ENCODE data around the gene TFR2. TPM values are rescaled to one million over a fixed set of nuclear protein-coding genes. Genes with fewer than 3 reads are reported as not detected.

Gene TFR2
- total and polyA plus RNA-seq, 12 donors: 0.20 to 0.58 (median 0.49) TPM; not detected in 7

DNA sequence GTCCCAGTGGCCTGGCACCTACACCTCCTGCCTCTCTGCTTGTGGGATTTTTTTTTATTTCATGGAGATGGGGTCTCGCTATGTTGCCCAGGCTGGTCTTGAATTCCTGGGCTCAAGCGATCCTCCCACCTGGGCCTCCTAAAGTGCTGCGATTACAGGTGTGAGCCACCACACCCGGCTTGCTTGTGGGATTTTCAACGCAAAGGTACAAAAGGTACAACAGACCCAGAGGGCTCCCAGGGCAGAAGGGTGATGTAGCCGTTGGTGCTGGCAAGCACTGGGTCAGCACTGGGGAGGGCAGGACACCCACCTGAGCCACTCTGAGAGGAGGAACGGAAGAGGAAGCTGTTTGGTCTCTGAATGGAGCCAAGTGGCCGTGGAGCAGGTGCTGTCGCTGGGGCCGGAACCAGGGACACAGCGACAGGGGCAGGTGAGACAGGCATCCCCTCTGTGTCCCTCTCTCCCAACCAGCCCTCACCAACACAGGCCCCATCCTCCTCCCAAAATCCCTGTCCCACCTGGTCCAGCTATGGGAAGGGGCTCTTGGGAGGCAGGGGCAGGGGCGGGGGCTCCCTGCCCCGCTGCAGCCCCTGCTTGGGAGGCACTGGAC is 64.9 kb downstream of the TFR2 start:
- intact Hi-C loops (cut with DNase I): no loop called here
- TF ChIP-seq, protein P1, sequence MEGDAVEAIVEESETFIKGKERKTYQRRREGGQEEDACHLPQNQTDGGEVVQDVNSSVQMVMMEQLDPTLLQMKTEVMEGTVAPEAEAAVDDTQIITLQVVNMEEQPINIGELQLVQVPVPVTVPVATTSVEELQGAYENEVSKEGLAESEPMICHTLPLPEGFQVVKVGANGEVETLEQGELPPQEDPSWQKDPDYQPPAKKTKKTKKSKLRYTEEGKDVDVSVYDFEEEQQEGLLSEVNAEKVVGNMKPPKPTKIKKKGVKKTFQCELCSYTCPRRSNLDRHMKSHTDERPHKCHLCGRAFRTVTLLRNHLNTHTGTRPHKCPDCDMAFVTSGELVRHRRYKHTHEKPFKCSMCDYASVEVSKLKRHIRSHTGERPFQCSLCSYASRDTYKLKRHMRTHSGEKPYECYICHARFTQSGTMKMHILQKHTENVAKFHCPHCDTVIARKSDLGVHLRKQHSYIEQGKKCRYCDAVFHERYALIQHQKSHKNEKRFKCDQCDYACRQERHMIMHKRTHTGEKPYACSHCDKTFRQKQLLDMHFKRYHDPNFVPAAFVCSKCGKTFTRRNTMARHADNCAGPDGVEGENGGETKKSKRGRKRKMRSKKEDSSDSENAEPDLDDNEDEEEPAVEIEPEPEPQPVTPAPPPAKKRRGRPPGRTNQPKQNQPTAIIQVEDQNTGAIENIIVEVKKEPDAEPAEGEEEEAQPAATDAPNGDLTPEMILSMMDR (IDR thresholded peaks at IDR 0.05): no peak

DNA sequence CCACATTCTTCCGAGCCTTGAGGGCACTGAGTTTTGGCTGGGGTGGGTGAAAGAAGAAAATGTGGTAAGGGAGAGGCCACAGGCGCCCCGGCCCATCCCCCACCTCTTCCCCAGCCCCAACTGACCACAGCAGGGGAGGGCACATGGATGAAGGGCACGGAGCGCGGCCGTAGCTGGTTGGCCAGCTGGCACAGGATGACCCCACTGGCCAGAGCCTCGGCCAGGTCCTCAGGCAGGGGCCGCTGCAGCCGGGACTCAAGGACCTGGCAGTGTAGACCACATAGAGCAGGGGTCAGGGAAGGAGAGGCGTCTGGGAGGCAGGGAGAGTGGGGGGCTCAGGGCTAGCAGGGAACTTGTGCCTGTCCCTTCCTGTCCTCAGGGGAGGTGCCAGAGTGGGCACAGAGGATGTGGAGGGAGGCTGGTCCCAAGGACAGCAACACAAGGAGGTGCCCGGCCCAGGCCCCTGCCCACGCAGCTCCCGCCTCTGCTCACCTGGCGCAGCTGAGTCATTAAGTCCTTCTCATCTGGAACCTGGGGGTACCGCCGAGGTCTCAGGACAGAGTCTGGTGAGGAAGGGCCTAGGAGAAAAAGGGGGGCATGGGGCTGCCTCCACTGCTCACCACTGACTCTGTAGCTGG is 65.5 kb downstream of the TFR2 start:
- DNase-seq: no peak
- H3K4me3 ChIP-seq: no peak overlapping the region
- peaks cover 4 to 81% (median 65%) of the 10 kb centered on the region in 9 donors for H3K36me3 ChIP-seq
- H3K9me3 ChIP-seq: no peaks in the 10 kb centered on the region
- TF ChIP-seq, protein P1 (IDR thresholded peaks at IDR 0.05): no peak
- 91% methylated on average over 17 of the region's 17 CpGs for WGBS, 2 donors
- ATAC-seq: no peak
- intact Hi-C loops (cut with DNase I): no loop called here
- H3K27me3 ChIP-seq: peaks cover 0 to 4% (median 0%) of the 10 kb centered on the region in 7 donors
- H3K27ac ChIP-seq: no peak overlapping the region
- H3K4me1 ChIP-seq: peaks cover 0 to 3% (median 0%) of the 10 kb centered on the region in 9 donors

More for the DNA sequence above, 64.9 kb downstream of the TFR2 start:
- Histone ChIP-seq H3K36me3 (peaks cover 4 to 87% (median 71%) of the 10 kb centered on the region in 9 donors), H3K4me1 (no peaks in the 10 kb centered on the region), H3K27me3 (no peaks in the 10 kb centered on the region), H3K27ac (no peak overlapping the region), H3K4me3 (no peak overlapping the region), H3K9me3 (no peaks in the 10 kb centered on the region)
- no peak for ATAC-seq
- 92 to 95% methylated on average over 13 of the region's 13 CpGs for WGBS, 2 donors
- no peak for DNase-seq

DNA sequence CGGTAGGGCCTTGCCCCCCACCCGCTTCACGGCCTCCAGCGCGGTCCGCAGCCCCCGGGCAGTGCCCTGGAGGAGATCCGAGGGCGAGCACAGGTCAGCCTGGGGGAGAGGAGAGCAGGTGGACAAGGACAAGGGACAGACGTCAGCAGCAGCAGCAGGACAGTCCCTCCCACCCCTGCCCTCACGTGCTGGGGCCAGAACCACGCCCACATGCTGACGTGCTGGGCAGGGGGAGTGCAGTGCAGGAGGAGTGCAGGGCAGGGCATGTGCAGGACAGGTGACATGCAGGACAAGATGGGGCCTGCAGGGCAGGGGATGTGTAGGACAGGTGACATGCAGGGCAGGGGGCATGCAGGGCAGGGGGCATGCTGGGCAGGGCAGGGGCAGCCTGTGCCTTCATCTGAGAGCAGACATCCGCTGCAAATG is 66.1 kb downstream of the TFR2 start:
- TF ChIP-seq, protein P1 (IDR thresholded peaks at IDR 0.05): no peak
- ATAC-seq (no peak), DNase-seq (no peak)
- Histone ChIP-seq H3K9me3 (no peaks in the 10 kb centered on the region), H3K36me3 (peaks cover 4 to 76% (median 61%) of the 10 kb centered on the region in 9 donors), H3K27me3 (peaks cover 0 to 11% (median 0%) of the 10 kb centered on the region in 7 donors), H3K27ac (no peak overlapping the region), H3K4me3 (no peak overlapping the region), H3K4me1 (peaks cover 0 to 10% (median 4%) of the 10 kb centered on the region in 9 donors)
- intact Hi-C loops (cut with DNase I): no loop called here
- WGBS, 2 donors: 74 to 82% methylated on average over 14 of the region's 14 CpGs

DNA sequence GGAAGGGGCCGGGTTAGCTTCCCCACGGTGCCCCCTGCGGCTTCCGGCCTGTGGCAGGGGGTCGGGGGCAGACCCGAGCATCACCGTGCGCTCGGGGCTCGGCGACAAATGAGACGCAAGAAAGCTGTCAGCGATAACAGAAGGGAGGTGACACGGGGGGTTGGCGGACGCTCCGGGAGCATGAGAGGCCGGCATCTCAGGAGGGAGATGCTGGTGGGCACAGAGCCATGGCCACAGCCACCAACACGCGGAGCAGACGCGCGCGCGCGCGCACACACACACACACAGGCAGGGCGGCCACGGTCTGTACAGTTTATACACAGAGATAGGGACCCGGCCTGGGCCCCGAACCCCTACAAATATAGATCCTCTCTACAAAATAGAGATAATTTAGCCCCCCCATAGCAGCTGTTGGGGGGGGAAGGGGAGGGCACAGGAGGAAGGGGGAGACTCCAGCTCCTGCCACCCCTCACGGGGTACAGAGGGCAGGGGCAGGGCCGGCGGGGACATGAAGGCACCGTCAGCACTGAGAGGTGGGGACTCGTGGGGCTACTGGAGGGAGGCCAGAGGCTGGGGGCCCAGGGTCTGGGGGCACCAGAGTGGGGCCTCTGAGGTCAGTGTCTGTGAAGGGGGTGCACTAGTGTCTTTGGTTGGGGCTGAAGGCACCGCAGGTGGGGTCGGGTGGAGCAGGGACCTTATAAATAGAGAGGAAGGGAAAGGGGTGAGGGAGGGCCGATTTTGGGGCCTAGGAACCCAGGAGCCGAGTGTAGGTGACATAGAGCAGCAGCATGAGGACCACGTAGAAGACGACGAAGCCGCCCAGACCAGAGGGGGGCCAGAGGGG is 66.8 kb downstream of the TFR2 start:
- intact Hi-C loops (cut with DNase I): no loop called here
- DNase-seq (no peak), ATAC-seq (no peak)
- H3K4me3 ChIP-seq: no peak overlapping the region
- H3K4me1 ChIP-seq: peaks cover 0 to 16% (median 10%) of the 10 kb centered on the region in 9 donors
- no peak overlapping the region for H3K27ac ChIP-seq
- WGBS, 2 donors: 94% methylated on average over 44 of the region's 44 CpGs
- no peaks in the 10 kb centered on the region for H3K9me3 ChIP-seq
- peaks cover 4 to 70% (median 55%) of the 10 kb centered on the region in 9 donors for H3K36me3 ChIP-seq
- TF ChIP-seq, protein P1 (IDR thresholded peaks at IDR 0.05): no peak
- H3K27me3 ChIP-seq: peaks cover 0 to 17% (median 0%) of the 10 kb centered on the region in 7 donors

Data from heart right ventricle (tissue), 16 donors.